Neural cell (in vitro differentiated cells): ENCODE measurements around the gene PLXNA4. TPM values are rescaled to one million over a fixed set of nuclear protein-coding genes. Genes with fewer than 3 reads are reported as not detected.

Experiments used
- H2AFZ ChIP-seq: fragments of 200-600, 300-800 bp; sonication (generic), shearing (Covaris generic); 2 replicates; pipeline ENCODE4 v1.6.0; 2014; ENCODE audit warnings: low read depth, mild to moderate bottlenecking, antibody characterized with exemption, low read length, moderate library complexity
- H3F3A ChIP-seq: fragments of 200-600 bp; shearing (Covaris generic); 2 replicates; pipeline ENCODE4 v1.6.1; 2016; ENCODE audit warnings: mild to moderate bottlenecking, moderate library complexity, mixed read lengths, antibody characterized with exemption, low read length; ENCODE audit not compliant: insufficient read depth, poor library complexity, severe bottlenecking
- H3K27ac ChIP-seq: fragments of 200-600, 300-800 bp; sonication (generic), shearing (Covaris generic); 2 replicates; pipeline ENCODE4 v1.5.1; 2014; ENCODE audit warnings: mild to moderate bottlenecking, low read length, moderate library complexity
- H3K27me3 ChIP-seq: fragments of 300-800, 200-600 bp; sonication (generic), shearing (Covaris generic); 2 replicates; pipeline ENCODE4 v1.6.0; 2014; ENCODE audit warnings: mild to moderate bottlenecking, low read depth, low read length, moderate library complexity; ENCODE audit not compliant: insufficient read depth
- H3K36me3 ChIP-seq: fragments of 300-800, 200-600 bp; sonication (generic), shearing (Covaris generic); 2 replicates; pipeline ENCODE4 v1.5.1; 2014; ENCODE audit warnings: mild to moderate bottlenecking, antibody characterized with exemption, low read length, moderate library complexity; ENCODE audit not compliant: insufficient read depth
- H3K4me2 ChIP-seq: fragments of 300-800, 200-600 bp; sonication (generic), shearing (Covaris generic); 2 replicates; pipeline ENCODE4 v1.6.0; 2014; ENCODE audit warnings: mild to moderate bottlenecking, low read length
- H3K4me3 ChIP-seq: fragments of 300-800, 200-600 bp; sonication (generic), shearing (Covaris generic); 2 replicates; pipeline ENCODE4 v1.5.1; 2014; ENCODE audit warnings: mild to moderate bottlenecking, low read length, moderate library complexity
- H3K79me2 ChIP-seq: fragments of 200-600 bp; shearing (Covaris generic); replicated peaks from 2 replicates; pipeline ENCODE4 v1.6.0; 2014; ENCODE audit warnings: mild to moderate bottlenecking, low read length, moderate library complexity; ENCODE audit not compliant: insufficient read depth
- H3K9ac ChIP-seq: fragments of 300-800, 200-600 bp; sonication (generic), shearing (Covaris generic); 2 replicates; pipeline ENCODE4 v1.6.1; 2016; ENCODE audit warnings: mild to moderate bottlenecking, low read length, mixed read lengths
- H3K9me2 ChIP-seq: fragments of 200-600 bp; shearing (Covaris generic); 2 replicates; pipeline ENCODE4 v1.6.1; 2016; ENCODE audit warnings: mild to moderate bottlenecking, low read length, mixed read lengths; ENCODE audit not compliant: insufficient read depth
- H3K9me3 ChIP-seq: fragments of 200-600, 300-800 bp; sonication (generic), shearing (Covaris generic); 2 replicates; pipeline ENCODE4 v1.6.1; 2016; ENCODE audit warnings: mild to moderate bottlenecking, mixed run types, low read length, moderate library complexity, mixed read lengths
- H4K20me1 ChIP-seq: fragments of 200-600 bp; shearing (Covaris generic); 2 replicates; pipeline ENCODE4 v1.6.1; 2016; ENCODE audit warnings: mild to moderate bottlenecking, mixed run types; ENCODE audit not compliant: insufficient read depth
- EP300 ChIP-seq: fragments of 450-650 bp; conservative IDR thresholded peaks from 2 replicates; pipeline ENCODE4 v1.6.1; 2014; ENCODE audit warnings: antibody characterized with exemption, mild to moderate bottlenecking, moderate library complexity; ENCODE audit not compliant: poor library complexity, severe bottlenecking
- EZH2 ChIP-seq: fragments of 200-600, 300-800 bp; shearing (Covaris generic), sonication (generic); IDR thresholded peaks from 2 replicates; pipeline ENCODE4 v1.6.1; 2014; ENCODE audit warnings: antibody characterized with exemption, low read length, borderline replicate concordance, mild to moderate bottlenecking; ENCODE audit not compliant: insufficient read depth, poor library complexity, severe bottlenecking
- MXI1 ChIP-seq: fragments of 450-650 bp; conservative IDR thresholded peaks from 2 replicates; pipeline ENCODE4 v1.6.1; 2014; ENCODE audit warnings: antibody characterized with exemption, mild to moderate bottlenecking; ENCODE audit not compliant: poor library complexity, severe bottlenecking
- POLR2AphosphoS5 ChIP-seq: IDR thresholded peaks from 2 replicates; pipeline ENCODE4 v1.6.1; 2012
- RAD21 ChIP-seq: fragments of 450-650 bp; conservative IDR thresholded peaks from 2 replicates; pipeline ENCODE4 v1.6.1; 2014; ENCODE audit warnings: antibody characterized with exemption, mild to moderate bottlenecking, moderate library complexity
- REST ChIP-seq: IDR thresholded peaks from 2 replicates; pipeline ENCODE4 v1.6.1; 2012; ENCODE audit warnings: borderline replicate concordance
- SMC3 ChIP-seq: fragments of 450-650 bp; conservative IDR thresholded peaks from 2 replicates; pipeline ENCODE4 v1.6.1; 2014; ENCODE audit warnings: antibody characterized with exemption, mild to moderate bottlenecking, moderate library complexity; ENCODE audit not compliant: poor library complexity
- TAF1 ChIP-seq: IDR thresholded peaks from 2 replicates; pipeline ENCODE4 v1.6.1; 2012; ENCODE audit warnings: low read depth
- polyA plus RNA-seq: library from polyadenylated mRNA; depleted of rRNA; stranded (reverse); fragments of >200 nt; gene quantifications from 2 replicates; pipeline ENCODE4 v1.2.3, GENCODE V29; 2014
- TF ChIP-seq, protein P1 (sequence below): fragments of 450-650 bp; IDR thresholded peaks from 2 replicates; pipeline ENCODE4 v1.5.1; 2014; ENCODE audit warnings: antibody characterized with exemption, mild to moderate bottlenecking, moderate library complexity; ENCODE audit not compliant: poor library complexity, severe bottlenecking

Gene PLXNA4
- polyA plus RNA-seq, 1 donor from 2014 or later = 7.2 TPM

DNA sequence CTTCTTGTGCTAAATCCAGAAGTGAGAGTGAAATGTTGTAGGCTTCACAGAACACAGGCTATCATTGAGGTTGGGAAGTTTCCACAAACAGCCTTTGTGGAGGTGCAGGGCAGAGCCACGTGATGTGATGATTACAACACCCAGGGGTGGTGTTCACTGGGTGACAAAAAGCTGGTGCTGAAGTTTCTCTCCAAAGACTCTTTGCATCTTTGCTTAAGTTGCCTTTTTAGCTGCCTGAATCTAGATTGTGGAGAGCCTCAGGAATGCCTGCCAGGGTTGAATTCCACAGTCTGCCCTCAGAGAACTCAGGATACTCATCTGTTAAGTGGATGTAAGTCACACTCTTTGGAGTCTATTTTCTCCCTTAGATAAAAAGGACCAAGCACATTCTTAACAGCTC is 56.3 kb downstream of the PLXNA4 start:
- no peak overlapping the region for H3K27ac ChIP-seq
- H3K9ac ChIP-seq = no peak overlapping the region
- no peak overlapping the region for H3K4me2 ChIP-seq

DNA sequence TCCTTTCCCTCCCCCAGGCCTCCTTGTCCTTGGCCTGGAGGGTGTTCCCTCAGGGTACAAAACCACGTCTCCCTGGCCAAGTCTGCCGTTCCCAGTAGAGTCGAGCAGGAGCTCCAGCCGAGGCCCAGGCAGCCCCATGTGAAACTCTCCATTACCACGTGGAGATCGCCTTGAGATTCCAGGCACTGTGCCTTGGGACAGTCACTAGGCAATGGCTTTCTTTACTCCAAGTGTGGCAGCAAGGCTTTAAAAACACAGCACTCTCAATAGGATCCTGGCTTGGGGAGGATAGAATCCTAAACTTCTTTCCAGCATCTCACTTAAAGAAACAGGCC is 57.5 kb downstream of the PLXNA4 start:
- no peaks in the 10 kb centered on the region for H3F3A ChIP-seq
- H3K27me3 ChIP-seq = no peaks in the 10 kb centered on the region
- no peak overlapping the region for H3K4me3 ChIP-seq
- no peaks in the 10 kb centered on the region for H4K20me1 ChIP-seq
- no peak overlapping the region for H3K4me2 ChIP-seq
- H3K79me2 ChIP-seq = no peaks in the 10 kb centered on the region
- H2AFZ ChIP-seq = no peak overlapping the region
- no peak overlapping the region for H3K9ac ChIP-seq
- no peaks in the 10 kb centered on the region for H3K9me2 ChIP-seq
- no peak for TF ChIP-seq SMC3
- TF ChIP-seq EP300 = no peak
- no peak for TF ChIP-seq EZH2
- TF ChIP-seq TAF1 = no peak
- no peak for TF ChIP-seq RAD21
- no peak for TF ChIP-seq MXI1
- no peak for TF ChIP-seq REST
- no peak for TF ChIP-seq POLR2AphosphoS5
- H3K9me3 ChIP-seq = no peaks in the 10 kb centered on the region
- H3K27ac ChIP-seq = no peak overlapping the region
- H3K36me3 ChIP-seq = no peaks in the 10 kb centered on the region

More for the DNA sequence above, 56.3 kb downstream of the PLXNA4 start:
- Histone ChIP-seq H3K36me3 (no peaks in the 10 kb centered on the region), H3K9me2 (no peaks in the 10 kb centered on the region), H3K9me3 (no peaks in the 10 kb centered on the region), H3K27me3 (no peaks in the 10 kb centered on the region), H3K79me2 (no peaks in the 10 kb centered on the region), H3K4me3 (no peak overlapping the region), H2AFZ (no peak overlapping the region), H4K20me1 (no peaks in the 10 kb centered on the region), H3F3A (no peaks in the 10 kb centered on the region)
- TF ChIP-seq RAD21 (no peak), POLR2AphosphoS5 (no peak), SMC3 (no peak), EP300 (no peak), TAF1 (no peak), EZH2 (no peak), MXI1 (no peak), REST (no peak)
- TF ChIP-seq, protein P1, sequence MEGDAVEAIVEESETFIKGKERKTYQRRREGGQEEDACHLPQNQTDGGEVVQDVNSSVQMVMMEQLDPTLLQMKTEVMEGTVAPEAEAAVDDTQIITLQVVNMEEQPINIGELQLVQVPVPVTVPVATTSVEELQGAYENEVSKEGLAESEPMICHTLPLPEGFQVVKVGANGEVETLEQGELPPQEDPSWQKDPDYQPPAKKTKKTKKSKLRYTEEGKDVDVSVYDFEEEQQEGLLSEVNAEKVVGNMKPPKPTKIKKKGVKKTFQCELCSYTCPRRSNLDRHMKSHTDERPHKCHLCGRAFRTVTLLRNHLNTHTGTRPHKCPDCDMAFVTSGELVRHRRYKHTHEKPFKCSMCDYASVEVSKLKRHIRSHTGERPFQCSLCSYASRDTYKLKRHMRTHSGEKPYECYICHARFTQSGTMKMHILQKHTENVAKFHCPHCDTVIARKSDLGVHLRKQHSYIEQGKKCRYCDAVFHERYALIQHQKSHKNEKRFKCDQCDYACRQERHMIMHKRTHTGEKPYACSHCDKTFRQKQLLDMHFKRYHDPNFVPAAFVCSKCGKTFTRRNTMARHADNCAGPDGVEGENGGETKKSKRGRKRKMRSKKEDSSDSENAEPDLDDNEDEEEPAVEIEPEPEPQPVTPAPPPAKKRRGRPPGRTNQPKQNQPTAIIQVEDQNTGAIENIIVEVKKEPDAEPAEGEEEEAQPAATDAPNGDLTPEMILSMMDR = no peak
